Testis (tissue), 3 donors: ENCODE results near the gene STON2. TPM values are rescaled to one million over a fixed set of nuclear protein-coding genes. Genes with fewer than 3 reads are reported as not detected.

Source experiments
- DNase-seq: peaks from one replicate; pipeline ENCODE4 v3.0.0-alpha.2; 2019
- H3K27ac ChIP-seq, 2 donors: fragments of 200-600 bp; sonication (generic); one replicate each; pipeline ENCODE4 v1.5.1; 2019
- H3K27me3 ChIP-seq: fragments of 200-600 bp; sonication (generic); one replicate; pipeline ENCODE4 v1.5.1; 2019
- H3K36me3 ChIP-seq: fragments of 200-600 bp; sonication (generic); one replicate; pipeline ENCODE4 v1.5.1; 2017; ENCODE audit warnings: low read depth; ENCODE audit errors: missing control alignments
- H3K4me1 ChIP-seq: fragments of 200-600 bp; sonication (generic); one replicate; pipeline ENCODE4 v1.5.1; 2019
- H3K4me3 ChIP-seq, 2 donors: fragments of 200-600 bp; sonication (generic); one replicate each; pipeline ENCODE4 v1.5.1; 2017 to 2019
- H3K9me3 ChIP-seq: fragments of 200-600 bp; sonication (generic); one replicate; pipeline ENCODE4 v1.5.1; 2017
- POLR2A ChIP-seq: fragments of 450-650 bp; IDR thresholded peaks from one replicate; pipeline ENCODE4 v1.6.1; 2017; ENCODE audit warnings: antibody characterized with exemption, mild to moderate bottlenecking, moderate library complexity
- WGBS, 2 donors: methylation state at CpG; one replicate each; pipeline ENCODE4 v1.1.5; 2018; 5-methylcytosine and 5-hydroxymethylcytosine counted together
- intact Hi-C: fragments of 100-400 bp; cut with DNase I; formaldehyde crosslinking; loops from one replicate; pipeline ENCODE4 v1.15.1; 2023; ENCODE audit warnings: low total_unique reads
- polyA plus RNA-seq: library from polyadenylated mRNA; stranded (reverse); fragments of 350-450 nt; fragmentation: Illumina TruSeq; extraction: RNeasy Lipid Tissue Mini Kit (QIAGEN cat#74804); gene quantifications from one replicate; pipeline ENCODE4 v1.2.3, GENCODE V29; 2014; ENCODE audit warnings: low read depth, low replicate concordance; ENCODE audit not compliant: insufficient read depth
- total RNA-seq, 2 donors: library from RNA; depleted of rRNA; stranded (reverse); fragments of >200 nt; gene quantifications; one replicate each; pipeline ENCODE4 v1.2.3, GENCODE V29; 2016
- TF ChIP-seq, protein P1 (sequence below), 3 experiments: fragments of 450-650 bp in 2 of 3; fragments of 200-600 bp in 1 of 3; sonication (generic) in 1 of 3; IDR thresholded peaks; one replicate each; pipeline ENCODE4 v1.5.1; 2016 to 2019; ENCODE audit warnings: antibody characterized with exemption in 3 of 3, mild to moderate bottlenecking in 2 of 3, moderate library complexity in 1 of 3

STON2 gene
- total and polyA plus RNA-seq, 3 donors from 2014 or later, result 8.3 to 38.5 (median 22.8) TPM

DNA sequence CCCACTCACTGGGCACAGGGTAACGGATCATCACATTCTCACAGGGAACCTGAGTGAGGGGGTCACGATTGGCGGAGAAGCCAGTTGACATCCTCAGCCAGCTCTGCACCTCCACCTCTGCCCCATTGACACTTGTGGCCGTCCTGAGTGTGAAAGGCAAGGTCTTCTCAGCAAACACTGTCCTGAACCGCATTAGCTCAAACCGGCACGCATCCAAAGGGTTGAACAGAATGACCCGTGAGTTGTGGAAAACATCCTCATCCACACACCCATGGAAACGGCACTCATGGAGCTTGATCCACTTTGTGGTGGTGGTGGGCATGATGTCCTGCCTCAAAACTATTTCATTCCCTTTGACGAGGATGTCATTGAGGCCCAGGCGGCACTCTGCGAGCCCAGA lies 123.0 kb downstream of the STON2 start:
- no peaks in the 10 kb centered on the region for H3K36me3 ChIP-seq
- intact Hi-C loops, result no loop called here
- no peak for DNase-seq
- H3K27ac ChIP-seq, result no peak overlapping the region
- H3K27me3 ChIP-seq, result no peaks in the 10 kb centered on the region
- TF ChIP-seq POLR2A, result no peak
- TF ChIP-seq, protein P1, sequence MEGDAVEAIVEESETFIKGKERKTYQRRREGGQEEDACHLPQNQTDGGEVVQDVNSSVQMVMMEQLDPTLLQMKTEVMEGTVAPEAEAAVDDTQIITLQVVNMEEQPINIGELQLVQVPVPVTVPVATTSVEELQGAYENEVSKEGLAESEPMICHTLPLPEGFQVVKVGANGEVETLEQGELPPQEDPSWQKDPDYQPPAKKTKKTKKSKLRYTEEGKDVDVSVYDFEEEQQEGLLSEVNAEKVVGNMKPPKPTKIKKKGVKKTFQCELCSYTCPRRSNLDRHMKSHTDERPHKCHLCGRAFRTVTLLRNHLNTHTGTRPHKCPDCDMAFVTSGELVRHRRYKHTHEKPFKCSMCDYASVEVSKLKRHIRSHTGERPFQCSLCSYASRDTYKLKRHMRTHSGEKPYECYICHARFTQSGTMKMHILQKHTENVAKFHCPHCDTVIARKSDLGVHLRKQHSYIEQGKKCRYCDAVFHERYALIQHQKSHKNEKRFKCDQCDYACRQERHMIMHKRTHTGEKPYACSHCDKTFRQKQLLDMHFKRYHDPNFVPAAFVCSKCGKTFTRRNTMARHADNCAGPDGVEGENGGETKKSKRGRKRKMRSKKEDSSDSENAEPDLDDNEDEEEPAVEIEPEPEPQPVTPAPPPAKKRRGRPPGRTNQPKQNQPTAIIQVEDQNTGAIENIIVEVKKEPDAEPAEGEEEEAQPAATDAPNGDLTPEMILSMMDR (IDR thresholded peaks at IDR 0.05), result no peak
- no peak overlapping the region for H3K4me3 ChIP-seq
- 88 to 91% methylated on average over 12 of the region's 12 CpGs for WGBS, 2 donors
- H3K9me3 ChIP-seq, result no peaks in the 10 kb centered on the region
- H3K4me1 ChIP-seq, result peaks cover 6% of the 10 kb centered on the region

DNA sequence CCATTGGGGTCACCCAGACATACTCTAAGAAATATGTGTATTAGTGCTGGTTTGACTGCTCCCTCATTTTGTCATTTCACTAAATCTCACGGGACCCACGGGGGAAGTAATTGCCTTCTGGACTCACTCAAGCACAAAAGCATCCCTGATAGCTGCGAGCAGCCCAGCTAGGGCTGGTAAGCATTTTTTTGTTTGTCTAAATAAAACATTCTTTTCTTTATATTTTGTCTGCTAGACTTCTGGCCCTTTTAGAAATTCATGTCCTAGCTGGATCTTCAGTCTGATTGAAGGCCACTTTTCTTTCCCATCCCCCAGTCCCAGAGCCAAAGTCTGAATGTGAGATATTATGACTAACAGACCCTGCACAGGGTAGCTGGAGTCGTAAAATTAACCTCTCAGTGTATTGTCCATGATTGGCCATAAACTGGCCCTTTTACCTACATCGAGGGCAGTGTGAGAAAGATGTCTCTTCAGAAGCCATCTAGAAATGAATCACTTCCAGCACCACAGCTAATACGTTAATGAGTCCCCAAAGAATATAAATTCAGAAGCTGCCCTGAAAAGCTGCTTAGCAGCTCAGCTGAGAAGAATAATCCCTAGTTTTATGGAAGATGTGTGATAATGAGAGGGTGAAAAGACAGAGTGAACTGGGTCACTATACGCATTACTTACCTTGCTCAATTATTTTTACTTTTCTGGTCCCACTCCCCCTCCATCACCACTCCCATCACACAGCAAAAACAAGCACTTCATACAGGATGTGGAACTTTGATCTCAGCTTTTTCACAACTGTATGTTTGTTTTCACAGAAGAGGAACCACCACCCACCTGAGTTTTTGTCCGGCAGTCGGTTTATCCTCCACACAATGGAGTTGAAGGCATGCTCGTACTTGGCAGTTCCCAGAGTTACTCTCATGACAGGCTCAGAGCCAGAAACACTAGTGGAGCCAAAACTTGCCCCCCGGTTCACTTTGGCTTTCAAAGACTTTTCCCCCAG lies 123.8 kb downstream of the STON2 start:
- H3K27ac ChIP-seq, result peak overlapping the region; percentile 33 to 36
- H3K9me3 ChIP-seq, result no peaks in the 10 kb centered on the region
- H3K4me3 ChIP-seq, result no peak overlapping the region
- TF ChIP-seq, protein P1 (IDR thresholded peaks at IDR 0.05), result no peak
- no peak for TF ChIP-seq POLR2A
- no peak for DNase-seq
- intact Hi-C loops, result no loop called here
- no peaks in the 10 kb centered on the region for H3K36me3 ChIP-seq
- H3K27me3 ChIP-seq, result no peaks in the 10 kb centered on the region
- 56 to 57% methylated on average over 11 of the region's 11 CpGs for WGBS, 2 donors
- H3K4me1 ChIP-seq, result peaks cover 6% of the 10 kb centered on the region

DNA sequence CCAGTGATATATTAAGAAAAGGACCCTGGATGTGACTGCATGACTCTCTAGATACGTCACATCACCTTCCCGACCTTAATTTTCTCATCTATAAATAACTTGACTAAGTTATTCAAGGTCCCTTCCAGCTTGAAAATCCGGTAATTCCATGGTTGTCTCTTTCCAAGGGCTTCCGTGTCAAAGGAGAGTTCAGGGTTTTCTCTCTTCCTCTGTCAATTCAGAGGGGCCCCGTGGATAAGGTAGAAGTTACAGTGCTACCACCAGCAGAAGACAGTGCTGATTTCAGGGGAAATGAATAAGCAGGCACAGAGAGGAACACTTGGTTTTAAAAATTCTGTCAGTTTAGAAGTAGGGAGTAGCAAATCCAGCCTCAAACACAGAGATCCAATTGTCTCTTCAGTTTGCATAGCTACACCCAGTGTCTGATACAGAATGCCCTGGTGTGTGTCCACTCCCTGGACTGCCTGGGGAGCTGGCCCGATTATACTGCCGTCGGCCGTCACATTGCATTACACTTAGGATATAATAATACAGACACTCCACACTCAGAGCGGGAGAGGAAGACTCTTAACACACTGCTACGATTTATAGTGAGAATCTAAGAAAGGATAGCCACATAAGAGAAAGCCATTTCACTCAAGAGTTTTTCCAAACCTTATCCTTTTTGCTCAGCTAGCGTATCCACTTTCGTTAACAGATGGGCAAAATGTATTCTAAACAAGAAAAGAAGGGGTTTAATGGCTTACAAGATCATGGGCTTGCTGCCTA lies 124.6 kb downstream of the STON2 start:
- Histone ChIP-seq H3K27me3 (no peaks in the 10 kb centered on the region), H3K27ac (peak overlapping the region; percentile 27 to 33), H3K4me3 (no peak overlapping the region), H3K4me1 (peaks cover 6% of the 10 kb centered on the region), H3K36me3 (no peaks in the 10 kb centered on the region), H3K9me3 (no peaks in the 10 kb centered on the region)
- no peak for TF ChIP-seq POLR2A
- TF ChIP-seq, protein P1 (IDR thresholded peaks at IDR 0.05), result no peak
- intact Hi-C loops, result no loop called here
- peak; percentile 41 for DNase-seq
- WGBS, 2 donors, result 46 to 61% methylated on average over 13 of the region's 13 CpGs

DNA sequence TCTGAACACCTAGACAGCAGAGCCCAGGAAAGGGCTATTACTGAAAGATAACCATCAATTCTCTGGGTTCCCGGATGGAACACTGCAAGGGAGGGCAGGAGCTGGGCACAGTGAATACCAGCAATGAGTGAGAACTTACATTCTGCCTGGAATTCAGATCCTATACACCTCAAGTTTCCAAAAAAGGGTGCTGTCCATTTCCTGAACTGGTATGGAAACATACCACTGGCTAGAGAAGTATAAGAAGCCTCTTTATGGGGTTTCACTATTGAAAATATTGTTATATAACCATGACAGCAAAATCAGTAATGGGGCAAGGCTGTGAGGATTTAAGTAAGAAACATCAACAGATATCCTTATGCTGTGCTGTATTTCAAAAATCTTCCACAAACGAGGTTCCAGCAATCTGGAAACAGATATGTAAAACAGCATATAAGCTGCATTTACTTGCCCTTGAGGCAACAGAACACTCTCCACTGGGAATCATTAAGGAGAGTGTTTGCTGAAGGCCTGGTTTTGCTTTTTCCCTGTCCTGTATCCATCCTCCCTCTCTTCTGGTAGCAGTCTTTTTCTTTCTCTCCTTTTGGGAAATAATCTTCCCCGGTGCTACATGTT lies 126.1 kb downstream of the STON2 start:
- 63 to 70% methylated on average over 3 of the region's 3 CpGs for WGBS, 2 donors
- Histone ChIP-seq H3K27ac (peak overlapping the region in 1 of 2 donors; percentile 56), H3K36me3 (no peaks in the 10 kb centered on the region), H3K9me3 (no peaks in the 10 kb centered on the region), H3K4me3 (no peak overlapping the region), H3K4me1 (peaks cover 6% of the 10 kb centered on the region), H3K27me3 (no peaks in the 10 kb centered on the region)
- intact Hi-C loops, result loop anchor here (5.0 kb wide), 1 partner anchor 178 kb away; no protein-coding TSS in a partner anchor
- no peak for DNase-seq
- TF ChIP-seq POLR2A, result no peak
- TF ChIP-seq, protein P1 (IDR thresholded peaks at IDR 0.05), result no peak
